Left colon (tissue), 2 donors: ENCODE results near the gene NPY5R. TPM values are rescaled to one million over a fixed set of nuclear protein-coding genes. Genes with fewer than 3 reads are reported as not detected.

Experiments used
- ATAC-seq: fragments of 200-7000 bp; cut with Tn5 transposase; one replicate; pipeline ENCODE4 v1.9.1; 2020; ENCODE audit warnings: mild to moderate bottlenecking, moderate library complexity
- DNase-seq, 2 donors: peaks; one replicate each; pipeline ENCODE4 v3.0.0-alpha.2; 2020
- intact Hi-C, 2 donors: fragments of 100-400 bp; cut with DNase I in 1 of 2; cut with micrococcal nuclease in 1 of 2; formaldehyde crosslinking; loops; one replicate each; pipeline versions ENCODE4 v1.11.2 to v1.14.0; 2022; cut with DNase I, micrococcal nuclease
- long read RNA-seq: library from polyadenylated mRNA; unstranded; transcript quantifications from one replicate; pipeline ENCODE4 v2.0.0, GENCODE V29; 2021
- total RNA-seq, 2 donors: library from RNA; stranded (reverse); fragmentation: NEBNext Ultra II Directional; extraction: Animal tissue kit (Norgen Biotek cat#: 25700); gene quantifications; one replicate each; pipeline ENCODE4 v1.2.1, GENCODE V29; 2021
- donor health status: DM: no; HTN: no; CAD: no.
- donor health status: DM: yes; HTN: yes; CAD: no.

Gene NPY5R
- under 1 TPM; 0.55 to 0.70 TPM for total RNA-seq
- long read RNA-seq, partial matches to known transcripts: 0 of 1 reads
- long read RNA-seq, other reads (novel, unspliced or antisense): 1 of 1 reads

- no peak for DNase-seq
- ATAC-seq: peak; percentile 79
- intact Hi-C loops: no loop called here
Observed at GRCh38 chr4:163343604-163344146, at the start of gene NPY5R. Gene NPY5R (plus strand): TSS chr4:163343892. CDS start chr4:163350274, 6,382 bp downstream.

GRCh38 chr4:163295138-163295537 is 48.6 kb upstream of the NPY5R start:
- intact Hi-C loops: no loop called here
- DNase-seq: no peak
- ATAC-seq: no peak

DNA sequence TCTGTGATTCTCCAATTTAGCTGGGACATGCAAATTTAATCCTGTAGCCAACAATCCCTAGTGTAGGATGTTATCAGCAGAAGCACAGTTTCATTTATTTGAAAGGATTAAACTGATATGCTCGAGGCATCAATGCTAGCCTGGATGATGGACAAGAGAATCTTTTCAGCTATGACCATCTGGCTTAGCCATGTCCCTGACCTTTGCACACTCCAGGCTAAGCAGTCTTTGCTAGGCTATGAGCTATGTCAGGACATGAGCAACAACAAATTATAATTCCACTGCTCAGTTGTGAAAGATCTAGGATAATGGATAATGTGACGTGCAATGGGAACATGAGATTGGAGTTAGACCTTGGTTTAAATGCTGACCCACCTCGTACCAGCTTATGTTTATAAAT is 43.2 kb upstream of the NPY5R start:
- DNase-seq (no peak), ATAC-seq (no peak)
- intact Hi-C loops: no loop called here

- ATAC-seq (no peak), DNase-seq (no peak)
- intact Hi-C loops: no loop called here
Observed at GRCh38 chr4:163303069-163303468, 40.6 kb upstream of the NPY5R start.

DNA sequence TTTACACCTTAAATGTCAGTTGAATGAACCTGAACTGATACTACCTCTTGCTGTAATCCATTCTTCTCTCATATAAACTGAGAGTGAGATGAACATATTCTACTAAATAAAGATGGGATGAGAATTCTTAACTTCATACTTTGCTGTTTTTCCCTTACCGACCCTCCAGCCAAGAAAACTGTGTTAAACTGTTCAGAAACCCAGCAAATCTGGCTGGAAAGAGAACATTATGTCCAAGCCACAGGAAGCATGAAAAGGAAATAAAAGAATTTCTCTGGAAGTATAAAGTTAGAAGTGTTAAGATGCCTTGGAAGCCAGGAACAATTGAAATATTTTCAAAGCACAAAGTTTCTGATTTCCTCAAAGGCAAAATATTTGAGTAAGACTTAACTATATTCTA is 34.2 kb upstream of the NPY5R start:
- intact Hi-C loops: no loop called here
- DNase-seq (no peak), ATAC-seq (no peak)

DNA sequence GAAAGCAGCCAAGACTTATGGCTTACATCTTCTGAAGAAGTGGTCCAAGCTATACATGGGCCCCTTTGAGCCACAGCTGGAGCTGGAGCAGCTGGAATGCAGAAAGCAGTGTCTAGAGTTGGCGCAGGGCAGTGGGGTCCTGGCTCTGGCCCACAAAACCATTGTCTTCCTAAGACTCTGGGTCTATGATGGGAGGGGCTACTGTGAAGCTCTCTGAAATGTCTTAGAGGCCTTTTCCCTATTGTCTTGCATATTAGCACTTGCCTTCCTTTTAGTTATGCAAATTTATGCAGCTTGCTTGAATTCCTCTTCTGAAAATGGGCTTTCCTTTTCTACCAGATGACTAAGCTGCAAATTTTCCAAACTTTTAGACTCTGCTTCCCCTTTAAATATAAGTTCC is 26.6 kb upstream of the NPY5R start:
- ATAC-seq (no peak), DNase-seq (no peak)
- intact Hi-C loops: no loop called here

DNA sequence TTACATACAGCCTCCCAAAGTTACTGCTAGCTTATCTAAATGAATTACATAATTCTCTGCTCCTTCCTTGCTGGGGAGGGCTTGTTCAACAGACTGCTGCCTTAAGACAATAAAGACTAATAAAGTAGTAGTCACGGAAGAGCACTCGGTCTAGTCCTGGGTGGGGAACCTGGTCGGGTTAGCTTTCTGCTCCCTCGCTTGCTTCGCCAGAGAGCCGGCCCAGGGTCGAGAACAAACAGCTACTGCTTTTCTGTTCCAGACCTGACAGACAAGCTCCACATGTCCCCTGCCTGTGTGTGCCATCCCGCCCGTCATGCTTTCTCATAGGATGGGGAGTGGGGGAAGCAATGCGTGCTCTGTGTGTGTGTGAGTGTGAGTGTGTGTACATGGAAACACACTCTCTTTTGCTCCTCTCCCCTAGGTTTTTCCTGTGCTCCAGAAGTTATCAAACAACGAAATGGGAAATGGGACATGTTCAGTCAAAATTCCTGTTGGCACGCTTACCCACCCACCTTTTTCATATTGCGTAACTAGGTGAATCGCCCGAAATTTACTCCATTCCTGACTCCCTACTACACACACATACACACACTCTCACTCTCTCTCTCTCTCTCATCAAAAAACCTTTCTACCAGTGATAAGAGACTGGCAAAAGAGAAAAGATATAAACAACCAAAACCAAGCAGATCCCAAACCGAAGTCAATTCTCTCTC is 12.6 kb upstream of the NPY5R start:
- intact Hi-C loops: loop anchor here in 1 of 2 donors (5.0 kb wide), 1 partner anchor 834 kb away; no protein-coding TSS in a partner anchor
- ATAC-seq (peak; percentile 72), DNase-seq (peak; percentile 18 to 33)

DNA sequence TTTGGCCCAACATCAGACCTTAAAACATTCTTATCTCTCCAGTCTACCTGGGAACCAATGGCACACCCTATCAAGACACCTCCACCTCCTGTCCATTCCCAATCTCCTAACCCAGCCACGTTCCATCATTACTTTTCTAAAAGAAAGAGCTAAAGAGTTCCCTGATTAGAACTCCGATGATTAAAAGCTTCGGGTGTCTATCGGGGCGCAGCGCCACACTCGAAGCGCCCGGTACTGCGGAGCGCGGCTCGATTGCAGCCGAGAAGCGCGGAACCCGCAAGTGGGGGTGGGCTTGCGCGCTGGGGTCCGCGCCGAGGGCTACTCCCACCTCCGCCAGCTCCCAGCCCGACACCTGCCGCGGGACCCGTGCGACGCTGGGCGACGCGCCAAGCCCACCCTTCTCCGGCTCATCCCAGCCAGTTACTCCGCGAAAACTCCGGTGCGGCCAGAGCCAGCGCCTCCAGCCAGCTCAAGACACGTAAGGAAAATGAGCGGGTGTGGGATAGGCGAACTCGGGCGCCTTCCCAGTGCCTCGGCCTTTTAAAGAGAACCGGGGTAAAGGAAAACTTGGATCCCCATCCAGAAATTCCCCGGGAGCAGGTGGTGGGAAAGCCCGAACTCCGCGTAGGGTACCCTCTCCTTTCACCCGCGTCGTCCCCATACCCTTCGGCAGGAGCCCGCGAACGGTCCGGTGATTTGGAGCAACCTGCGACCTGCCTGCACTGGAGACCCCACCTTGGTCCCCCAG is 11.9 kb upstream of the NPY5R start:
- peak; percentile 26 to 32 for DNase-seq
- peak; percentile 56 for ATAC-seq
- intact Hi-C loops: loop anchor here in 1 of 2 donors (5.0 kb wide), 1 partner anchor 835 kb away; no protein-coding TSS in a partner anchor

- peak; percentile 90 for ATAC-seq
- intact Hi-C loops: loop anchor here in 1 of 2 donors (5.0 kb wide), 1 partner anchor 835 kb away; no protein-coding TSS in a partner anchor
Observed at GRCh38 chr4:163332526-163333406, 10.9 kb upstream of the NPY5R start, which contains the start of gene NPY1R. Gene NPY1R (minus strand): TSS chr4:163332596. CDS start chr4:163326554, 6,042 bp downstream.

DNA sequence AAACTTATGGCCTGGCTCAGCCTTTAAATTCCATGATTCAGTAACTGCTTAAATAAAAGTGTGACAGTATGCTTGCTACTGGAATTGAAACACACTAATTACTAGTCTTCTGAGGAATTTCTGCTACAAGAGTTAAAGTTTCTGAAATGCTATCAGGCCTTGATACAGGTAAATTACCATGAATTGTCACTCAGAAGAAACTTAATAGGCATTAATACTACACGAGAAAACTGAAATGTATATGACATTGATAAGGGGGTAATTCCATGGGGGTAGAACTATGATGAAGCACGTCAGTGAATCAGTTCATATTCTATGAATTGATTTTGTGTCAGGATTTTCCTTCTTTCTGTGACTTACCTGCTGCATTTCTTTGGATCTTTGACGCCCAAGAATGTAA is 8.3 kb upstream of the NPY5R start:
- intact Hi-C loops: no loop called here
- ATAC-seq: no peak

More at GRCh38 chr4:163332526-163333406, 10.9 kb upstream of the NPY5R start, which contains the start of gene NPY1R:
- DNase-seq: peak; percentile 70 to 80

GRCh38 chr4:163344147-163345125 is 744 bp downstream of the NPY5R start:
- intact Hi-C loops: no loop called here
- ATAC-seq: peak; percentile 58

More for the DNA sequence above, 8.3 kb upstream of the NPY5R start:
- no peak for DNase-seq

DNA sequence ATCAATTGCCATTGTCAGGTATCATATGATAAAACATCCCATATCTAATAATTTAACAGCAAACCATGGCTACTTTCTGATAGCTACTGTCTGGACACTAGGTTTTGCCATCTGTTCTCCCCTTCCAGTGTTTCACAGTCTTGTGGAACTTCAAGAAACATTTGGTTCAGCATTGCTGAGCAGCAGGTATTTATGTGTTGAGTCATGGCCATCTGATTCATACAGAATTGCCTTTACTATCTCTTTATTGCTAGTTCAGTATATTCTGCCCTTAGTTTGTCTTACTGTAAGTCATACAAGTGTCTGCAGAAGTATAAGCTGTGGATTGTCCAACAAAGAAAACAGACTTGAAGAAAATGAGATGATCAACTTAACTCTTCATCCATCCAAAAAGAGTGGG is 7.0 kb downstream of the NPY5R start:
- ATAC-seq (peak; percentile 83), DNase-seq (no peak)
- intact Hi-C loops: no loop called here

More at GRCh38 chr4:163344147-163345125, 744 bp downstream of the NPY5R start:
- DNase-seq: peak in 1 of 2 donors; percentile 8

DNA sequence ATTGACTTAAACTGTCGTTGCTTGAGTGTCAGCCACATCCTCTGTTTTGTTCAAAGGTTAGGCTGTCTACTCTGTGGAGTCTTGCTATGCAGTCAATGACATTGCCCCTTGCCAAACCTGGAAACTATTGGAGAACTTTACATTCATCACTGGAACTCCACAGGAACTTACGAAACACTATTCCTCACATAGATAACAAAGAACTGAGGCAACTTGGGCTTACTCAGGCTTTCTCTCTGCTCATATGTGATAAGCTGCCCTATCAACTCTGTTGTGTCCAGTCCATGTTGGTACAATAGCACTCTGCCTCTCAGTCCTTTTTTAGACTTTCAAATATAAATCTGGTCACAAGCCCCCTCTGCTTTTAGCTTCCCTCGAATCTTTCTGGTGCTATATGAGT is 9.4 kb downstream of the NPY5R start:
- intact Hi-C loops: no loop called here
- no peak for ATAC-seq

DNA sequence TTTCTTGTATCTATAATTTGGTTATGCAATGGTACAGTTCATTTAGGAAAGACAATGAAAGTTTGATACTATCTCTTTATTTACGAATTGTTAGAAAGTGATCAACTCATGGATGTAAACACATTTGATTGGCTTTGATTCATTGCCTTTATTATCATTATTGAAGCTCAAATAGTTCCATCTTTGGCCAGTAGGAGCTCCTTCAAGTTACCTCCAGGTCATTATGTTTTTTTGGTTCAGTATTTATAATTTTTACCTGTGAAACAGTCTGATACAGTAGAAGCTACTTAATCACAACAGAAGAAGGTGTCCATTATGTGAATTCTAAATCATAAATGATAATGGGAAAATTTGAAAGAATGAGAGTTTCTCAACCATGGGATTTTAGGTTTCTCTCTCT is 12.4 kb downstream of the NPY5R start:
- DNase-seq (no peak), ATAC-seq (no peak)
- intact Hi-C loops: no loop called here

More for the DNA sequence above, 9.4 kb downstream of the NPY5R start:
- no peak for DNase-seq

DNA sequence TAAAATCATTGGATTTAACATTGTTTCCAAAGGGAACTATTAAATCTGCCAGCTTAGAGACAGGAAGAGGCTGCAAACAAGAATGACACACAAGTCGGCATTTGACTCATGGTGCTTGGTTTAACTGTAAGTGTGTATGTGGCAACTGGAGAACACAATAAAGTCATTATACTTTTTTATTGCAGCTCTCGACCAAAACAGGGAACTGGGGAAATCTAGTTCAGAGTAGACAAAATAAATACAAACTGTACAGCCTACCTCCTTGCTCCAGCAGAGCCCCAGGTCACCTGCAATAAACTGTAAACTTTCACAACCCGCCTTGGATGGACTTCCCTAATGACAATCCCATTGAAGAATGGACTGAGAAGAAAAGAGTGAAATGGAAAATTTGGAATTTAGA is 24.0 kb downstream of the NPY5R start:
- ATAC-seq (peak; percentile 98), DNase-seq (peak; percentile 17 to 51)
- intact Hi-C loops: no loop called here

- intact Hi-C loops: no loop called here
- ATAC-seq (no peak), DNase-seq (no peak)
Observed at GRCh38 chr4:163372029-163372428, 28.3 kb downstream of the NPY5R start.

GRCh38 chr4:163378661-163379060 is 35.0 kb downstream of the NPY5R start:
- intact Hi-C loops: no loop called here
- DNase-seq (no peak), ATAC-seq (no peak)
